Measurements from ENCODE around the gene HIF3A. TPM values are rescaled to one million over a fixed set of nuclear protein-coding genes. Genes with fewer than 3 reads are reported as not detected.

Gene HIF3A
- total RNA-seq, 1 donor from 2014 or later = 0.23 TPM

DNA sequence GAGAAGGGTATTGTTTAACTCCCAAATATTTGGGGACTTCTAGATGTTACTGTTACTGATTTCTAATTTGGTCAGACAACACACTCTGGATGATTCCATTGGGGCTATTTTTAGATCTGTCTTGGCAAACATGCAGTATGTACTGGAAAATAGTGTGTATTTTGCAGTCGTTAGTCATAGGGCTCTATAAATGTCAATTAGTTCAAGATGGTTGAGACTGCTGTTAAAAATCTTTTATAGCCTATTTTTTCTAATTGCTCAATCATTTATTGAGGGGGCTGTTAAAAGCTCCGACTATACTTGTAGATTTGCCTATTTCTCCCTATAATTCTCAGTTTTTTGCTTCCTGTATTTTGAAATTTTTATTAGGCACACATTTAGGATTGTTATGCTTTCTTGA lies 81.4 kb downstream of the HIF3A start:
- H3K4me3 ChIP-seq (ENCODE audit: low read depth, low read length) = no peak overlapping the region
- DNase-seq (ENCODE audit: low read depth) = no peak
- TF ChIP-seq, protein P1, sequence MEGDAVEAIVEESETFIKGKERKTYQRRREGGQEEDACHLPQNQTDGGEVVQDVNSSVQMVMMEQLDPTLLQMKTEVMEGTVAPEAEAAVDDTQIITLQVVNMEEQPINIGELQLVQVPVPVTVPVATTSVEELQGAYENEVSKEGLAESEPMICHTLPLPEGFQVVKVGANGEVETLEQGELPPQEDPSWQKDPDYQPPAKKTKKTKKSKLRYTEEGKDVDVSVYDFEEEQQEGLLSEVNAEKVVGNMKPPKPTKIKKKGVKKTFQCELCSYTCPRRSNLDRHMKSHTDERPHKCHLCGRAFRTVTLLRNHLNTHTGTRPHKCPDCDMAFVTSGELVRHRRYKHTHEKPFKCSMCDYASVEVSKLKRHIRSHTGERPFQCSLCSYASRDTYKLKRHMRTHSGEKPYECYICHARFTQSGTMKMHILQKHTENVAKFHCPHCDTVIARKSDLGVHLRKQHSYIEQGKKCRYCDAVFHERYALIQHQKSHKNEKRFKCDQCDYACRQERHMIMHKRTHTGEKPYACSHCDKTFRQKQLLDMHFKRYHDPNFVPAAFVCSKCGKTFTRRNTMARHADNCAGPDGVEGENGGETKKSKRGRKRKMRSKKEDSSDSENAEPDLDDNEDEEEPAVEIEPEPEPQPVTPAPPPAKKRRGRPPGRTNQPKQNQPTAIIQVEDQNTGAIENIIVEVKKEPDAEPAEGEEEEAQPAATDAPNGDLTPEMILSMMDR (conservative IDR thresholded peaks at IDR 0.05; ENCODE audit: low read depth, low read length) = no peak

DNA sequence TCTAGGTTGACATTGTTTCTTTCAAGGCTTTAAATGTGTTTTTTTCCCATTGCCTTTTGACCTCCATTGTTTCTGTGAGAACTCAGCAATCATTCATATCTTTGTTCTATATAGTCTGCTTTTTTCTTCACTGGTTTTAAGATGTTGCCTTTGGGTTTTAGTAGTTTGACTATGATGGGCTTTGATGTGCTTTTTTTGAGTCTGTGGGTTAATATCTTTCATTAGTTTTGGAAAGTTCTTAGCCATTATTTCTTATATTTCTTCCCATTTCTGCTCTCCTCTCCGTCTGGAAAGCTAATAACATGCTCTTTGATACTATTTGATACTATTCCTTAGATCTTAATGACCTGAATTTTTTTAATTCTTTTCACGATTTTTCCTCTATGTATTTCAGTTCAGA lies 83.8 kb downstream of the HIF3A start:
- no peak overlapping the region for H3K4me3 ChIP-seq (ENCODE audit: low read depth, low read length)
- no peak for DNase-seq (ENCODE audit: low read depth)
- TF ChIP-seq, protein P1 (conservative IDR thresholded peaks at IDR 0.05; ENCODE audit: low read depth, low read length) = no peak

DNA sequence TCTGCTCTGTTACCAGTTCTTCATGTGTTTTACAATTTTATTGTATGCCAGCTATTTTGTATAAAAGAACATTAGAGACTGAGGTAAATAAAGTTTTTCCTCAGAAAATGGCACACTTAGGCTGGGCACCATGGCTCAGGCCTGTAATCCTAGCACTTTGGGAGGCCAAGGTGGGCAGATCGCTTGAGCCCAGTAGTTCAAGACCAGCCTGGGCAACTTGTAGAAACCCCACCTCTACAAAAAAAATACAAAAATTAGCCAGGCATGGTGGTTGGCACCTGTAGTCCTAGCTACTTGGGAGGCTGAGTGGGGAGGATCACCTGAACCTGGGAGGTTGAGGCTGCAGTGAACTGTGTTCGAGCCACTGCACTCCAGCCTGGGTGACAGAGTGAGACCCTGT lies 84.5 kb downstream of the HIF3A start:
- TF ChIP-seq, protein P1 (conservative IDR thresholded peaks at IDR 0.05; ENCODE audit: low read depth, low read length) = no peak
- no peak for DNase-seq (ENCODE audit: low read depth)
- H3K4me3 ChIP-seq (ENCODE audit: low read depth, low read length) = no peak overlapping the region

DNA sequence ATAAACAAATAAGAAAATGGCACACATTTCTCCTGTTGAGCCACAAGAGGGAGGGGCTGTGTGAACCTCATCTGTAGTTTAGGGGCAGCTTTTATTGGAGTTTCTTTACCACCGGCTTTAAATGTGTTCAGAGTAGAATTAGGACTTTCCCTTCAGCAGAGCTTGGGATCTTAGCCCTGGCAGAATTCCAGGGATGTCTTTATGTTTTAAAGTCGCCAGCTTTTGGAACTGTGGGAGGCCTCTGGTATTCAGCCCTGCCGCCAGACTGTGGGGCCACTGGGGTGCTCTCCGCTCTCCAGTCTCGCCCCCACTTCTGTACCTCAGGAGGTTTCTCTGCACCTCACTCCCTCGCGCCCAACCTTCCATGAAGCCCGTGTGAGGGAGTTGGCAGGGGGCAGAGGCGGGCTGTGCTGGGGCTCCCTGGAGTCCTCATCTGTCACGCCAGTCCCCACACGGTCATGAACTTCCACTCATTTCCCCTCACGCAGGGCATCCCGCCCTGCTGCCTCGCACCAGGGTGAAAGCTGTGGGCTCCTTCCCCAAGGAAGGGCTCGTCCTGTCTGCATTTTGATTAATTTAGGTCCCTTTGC lies 85.0 kb downstream of the HIF3A start:
- no peak for DNase-seq (ENCODE audit: low read depth)
- H3K4me3 ChIP-seq (ENCODE audit: low read depth, low read length) = no peak overlapping the region
- TF ChIP-seq, protein P1 (conservative IDR thresholded peaks at IDR 0.05; ENCODE audit: low read depth, low read length) = no peak

DNA sequence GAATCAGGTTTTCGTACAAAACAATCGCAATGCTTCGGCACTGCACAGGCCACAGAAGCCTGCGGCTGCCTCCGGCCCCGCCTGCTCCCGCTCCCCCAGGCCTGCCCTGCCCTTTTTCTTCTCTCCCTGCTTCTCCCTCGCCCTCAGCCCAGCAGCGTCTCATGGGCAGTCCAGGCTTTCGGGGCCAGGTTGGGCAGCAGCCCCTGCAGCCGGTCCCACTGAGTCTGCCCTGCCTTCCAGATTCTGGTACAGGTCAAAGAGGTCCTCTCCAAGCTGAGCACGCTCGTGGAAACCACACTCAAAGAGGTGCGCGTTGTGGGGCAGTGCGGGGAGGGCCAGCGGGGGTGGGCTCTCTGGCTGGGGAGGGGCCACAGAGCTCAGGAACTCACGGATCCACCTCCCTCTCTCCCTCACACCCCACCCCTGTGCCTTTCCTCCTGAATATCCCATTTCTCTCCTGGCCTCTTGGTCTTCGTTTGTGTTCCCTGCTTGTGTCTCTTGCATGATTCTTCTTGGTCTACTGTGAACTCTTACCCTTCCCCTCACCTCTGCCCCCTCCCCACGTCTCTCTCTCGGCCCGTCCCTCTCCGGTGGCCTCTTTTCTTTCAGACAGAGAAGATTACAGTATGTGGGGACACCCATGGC lies 86.5 kb downstream of the HIF3A start:
- TF ChIP-seq, protein P1 (conservative IDR thresholded peaks at IDR 0.05; ENCODE audit: low read depth, low read length) = no peak
- H3K4me3 ChIP-seq (ENCODE audit: low read depth, low read length) = no peak overlapping the region

DNA sequence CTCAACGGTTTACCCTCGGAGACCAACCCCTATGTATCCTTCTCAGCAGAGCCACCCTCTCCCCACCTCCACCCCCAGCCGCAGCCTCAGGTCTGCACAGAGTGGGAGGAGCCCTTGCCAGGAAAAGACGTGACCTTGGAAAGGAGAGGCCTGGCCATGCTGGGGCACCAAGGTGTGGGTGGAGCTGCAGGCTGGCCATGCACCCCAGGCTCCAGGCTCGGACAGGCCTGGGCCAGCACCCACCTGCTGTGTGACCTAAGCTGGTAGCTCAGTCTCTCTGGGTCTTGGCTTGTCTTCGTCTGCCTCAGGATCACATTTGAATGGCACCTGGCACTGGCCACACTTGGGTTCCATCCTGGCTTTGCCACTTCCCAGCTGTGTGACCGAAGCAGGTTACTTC lies 87.0 kb downstream of the HIF3A start:
- DNase-seq (ENCODE audit: low read depth) = no peak
- no peak overlapping the region for H3K4me3 ChIP-seq (ENCODE audit: low read depth, low read length)
- TF ChIP-seq, protein P1 (conservative IDR thresholded peaks at IDR 0.05; ENCODE audit: low read depth, low read length) = no peak

More for the DNA sequence above, 86.5 kb downstream of the HIF3A start:
- no peak for DNase-seq (ENCODE audit: low read depth)

DNA sequence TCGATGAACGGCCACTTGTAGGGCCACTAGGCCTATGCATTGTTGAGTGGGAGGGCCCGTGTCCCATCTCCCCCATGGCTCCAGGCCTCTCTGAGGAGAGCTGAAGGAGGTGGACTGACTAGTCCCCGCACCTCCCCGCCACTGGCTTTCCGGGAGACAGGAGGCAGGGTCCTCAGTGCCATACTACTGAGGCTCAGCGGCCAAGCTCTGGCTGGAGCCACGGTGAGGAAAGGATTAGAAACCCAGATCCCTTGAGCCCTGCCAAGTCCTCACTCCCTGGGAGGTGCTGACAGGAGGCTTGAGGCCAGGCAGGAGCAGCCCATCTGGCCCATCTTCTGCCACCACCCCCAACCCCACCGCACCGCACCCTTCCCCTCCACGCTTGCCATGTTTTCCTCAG lies 87.6 kb downstream of the HIF3A start:
- no peak for DNase-seq (ENCODE audit: low read depth)
- TF ChIP-seq, protein P1 (conservative IDR thresholded peaks at IDR 0.05; ENCODE audit: low read depth, low read length) = no peak
- H3K4me3 ChIP-seq (ENCODE audit: low read depth, low read length) = no peak overlapping the region

Measured in epithelial cell of proximal tubule (primary cell).